GM15510 (cell line): Measurements from ENCODE around the gene TBC1D2.

ENCODE experiments used
- POLR2A ChIP-seq: IDR thresholded peaks from 3 replicates; pipeline ENCODE4 v1.6.1; 2011; ENCODE audit warnings: borderline replicate concordance; ENCODE audit not compliant: insufficient read length; ENCODE audit errors: extremely low read depth

Gene TBC1D2

DNA sequence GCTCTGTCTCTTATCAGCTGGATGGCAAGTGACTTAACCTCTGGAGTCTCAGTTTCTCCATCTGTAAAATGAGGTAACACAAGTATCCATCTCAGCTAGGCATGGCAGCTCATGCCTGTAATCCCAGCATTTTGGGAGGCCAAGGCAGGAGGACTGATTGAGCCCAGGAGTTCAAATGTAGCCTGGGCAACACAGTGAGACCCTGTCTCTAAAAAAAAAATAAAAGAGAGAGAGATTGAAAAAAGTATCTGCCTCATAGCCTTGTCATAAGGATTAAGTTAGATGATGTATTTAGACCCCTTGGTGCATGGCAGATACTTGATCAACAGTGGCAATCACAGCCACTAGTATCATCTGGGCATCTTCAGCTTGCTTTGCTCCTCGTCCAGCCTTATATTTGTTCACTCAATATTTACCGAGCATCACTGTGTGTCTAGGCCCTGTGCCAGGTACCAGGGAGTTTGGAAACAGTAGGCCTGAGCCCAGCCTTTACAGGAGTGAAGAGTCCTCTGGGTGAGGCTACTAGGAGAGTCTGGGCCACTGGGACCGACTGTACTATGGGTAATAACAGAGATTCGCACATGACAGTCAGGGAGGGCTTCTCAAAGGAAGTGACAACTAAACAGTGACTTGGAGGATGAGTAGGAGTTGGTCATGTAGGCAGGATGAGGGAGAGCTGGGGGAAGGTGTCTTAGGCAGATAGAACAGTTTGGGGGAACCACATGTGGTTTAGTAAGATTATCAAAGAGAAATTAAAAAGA is 97.2 kb downstream of the TBC1D2 start:
- no peak for TF ChIP-seq POLR2A

DNA sequence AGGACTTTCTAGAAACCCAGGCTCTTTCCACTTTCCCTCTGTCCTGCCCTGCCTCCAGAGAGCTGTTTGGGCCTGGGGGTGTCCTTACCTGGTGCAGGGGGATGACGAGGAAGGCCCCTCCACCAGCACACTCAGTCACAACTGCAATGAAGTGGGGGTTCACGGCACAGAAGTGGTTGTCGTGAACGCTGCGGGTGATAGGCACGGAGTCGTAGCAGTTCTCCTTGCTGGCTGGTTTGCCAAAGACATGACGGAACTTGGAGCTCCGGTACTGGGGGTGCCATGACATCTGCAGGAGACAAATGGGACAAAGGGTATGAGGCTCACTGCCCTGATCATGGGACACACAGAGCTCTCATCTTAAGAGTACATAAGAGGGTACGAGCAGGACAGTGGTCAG is 98.1 kb downstream of the TBC1D2 start:
- no peak for TF ChIP-seq POLR2A

DNA sequence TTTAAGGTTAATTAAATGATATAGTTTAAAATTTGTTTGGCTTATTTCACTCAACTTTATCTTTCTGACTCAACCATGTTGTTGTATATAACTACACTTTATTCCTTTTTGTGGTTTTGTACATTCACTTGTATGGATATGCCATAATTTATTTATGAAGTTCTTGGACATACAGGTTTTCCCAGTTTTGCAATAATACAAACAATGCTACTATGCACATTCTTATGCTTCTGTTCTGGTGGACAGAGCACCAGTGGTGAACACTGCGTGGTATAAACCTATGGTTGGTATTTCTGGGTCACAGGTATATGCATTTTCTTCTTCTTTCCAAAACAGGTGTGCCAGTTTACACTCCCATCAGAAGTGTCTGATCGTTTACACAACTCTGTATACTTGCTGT is 100.8 kb downstream of the TBC1D2 start:
- TF ChIP-seq POLR2A: no peak

DNA sequence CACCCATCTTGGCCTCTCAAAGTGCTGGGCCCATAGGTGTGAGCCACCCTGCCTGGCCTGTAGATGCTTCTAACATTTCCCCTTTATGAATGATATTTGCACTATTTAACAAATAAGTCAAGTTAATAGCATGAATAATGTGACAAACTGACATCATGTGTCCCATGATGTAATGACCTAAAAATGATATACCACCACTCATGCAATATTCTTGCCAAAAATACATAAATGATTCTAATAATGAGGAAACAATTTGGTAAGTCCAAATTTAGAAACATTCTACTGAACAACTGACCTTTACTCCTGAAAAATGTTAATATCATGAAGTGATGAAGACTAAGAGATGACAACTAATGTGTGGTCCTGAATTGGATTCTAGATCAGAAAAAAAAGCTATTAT is 102.9 kb downstream of the TBC1D2 start:
- no peak for TF ChIP-seq POLR2A

DNA sequence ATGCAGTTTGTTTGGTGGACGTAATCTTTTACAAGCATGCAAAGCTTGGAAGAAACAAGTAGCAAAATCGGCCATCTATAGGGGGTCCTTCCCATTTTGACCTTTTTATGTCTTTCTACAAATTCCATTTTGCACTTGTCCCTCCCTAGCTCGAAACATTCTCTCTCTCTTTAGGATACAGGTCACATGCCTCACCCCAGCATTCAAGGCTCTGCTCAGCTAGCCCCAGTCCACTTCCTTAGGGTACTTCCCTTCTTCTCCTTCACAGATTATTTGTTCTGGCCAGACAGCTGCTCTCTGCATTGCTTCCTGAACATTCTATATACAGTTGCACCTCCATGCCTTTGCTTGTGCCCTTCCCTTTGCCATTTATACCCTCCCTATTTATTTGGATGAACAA is 104.7 kb downstream of the TBC1D2 start:
- TF ChIP-seq POLR2A: no peak

DNA sequence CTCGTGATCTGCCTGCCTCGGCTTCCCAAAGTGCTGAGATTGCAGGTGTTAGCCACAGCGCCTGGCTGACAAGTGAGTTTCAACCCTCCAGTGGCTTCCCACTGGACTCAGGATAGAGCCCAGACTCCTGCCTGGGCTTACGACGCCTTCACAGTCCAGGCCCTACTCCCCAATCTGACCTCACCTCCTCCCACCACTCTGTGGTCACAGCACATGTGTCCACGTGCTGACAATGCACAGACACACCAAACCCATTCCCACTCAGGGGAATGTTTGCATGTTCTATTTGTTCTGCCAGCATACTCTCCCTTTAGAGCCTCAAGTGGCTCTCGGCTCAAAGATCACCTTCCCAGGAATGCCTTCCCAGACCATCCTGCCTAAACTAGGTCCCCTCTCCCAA is 105.3 kb downstream of the TBC1D2 start:
- no peak for TF ChIP-seq POLR2A

DNA sequence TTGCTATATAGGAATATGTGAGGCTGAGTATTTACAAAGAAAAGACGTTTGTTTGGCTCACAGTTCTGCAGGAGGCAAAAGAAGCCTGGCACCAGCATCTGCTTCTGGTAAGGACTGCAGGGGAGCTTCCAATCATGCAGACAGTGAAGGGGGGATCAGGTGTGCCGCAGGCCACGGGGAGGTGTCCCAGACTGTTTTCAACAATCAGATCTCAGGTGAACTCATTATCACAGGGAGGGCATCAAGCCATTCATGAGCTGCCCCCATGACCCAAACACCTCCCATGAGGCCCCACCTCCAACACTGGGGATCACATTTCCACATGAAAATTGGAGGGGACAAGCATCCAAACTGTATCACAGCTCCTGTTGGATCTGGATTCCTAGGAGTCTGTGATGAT is 106.0 kb downstream of the TBC1D2 start:
- no peak for TF ChIP-seq POLR2A
